Gastroesophageal sphincter (tissue), 4 donors: ENCODE measurements around the gene ARPC1B. TPM values are rescaled to one million over a fixed set of nuclear protein-coding genes. Genes with fewer than 3 reads are reported as not detected.
"Not testable (repeated sequence)": the region's sequence is repeated elsewhere in the genome, so short reads cannot be mapped to it uniquely, and the experiment has no call there.

Experiments
- ATAC-seq: fragments of 150-250 bp; one replicate; pipeline ENCODE4 v1.9.1; 2016; ENCODE audit warnings: mild to moderate bottlenecking, moderate library complexity
- H3K27ac ChIP-seq, 4 donors: fragments of 200-600 bp; sonication (generic) in 3 of 4; 1 replicate in 3 of 4; 2 replicates in 1 of 4; pipeline ENCODE4 v1.5.1; 2016 to 2019
- H3K27me3 ChIP-seq: fragments of 200-600 bp; sonication (generic); one replicate; pipeline ENCODE4 v1.5.1; 2019
- H3K36me3 ChIP-seq, 2 donors: fragments of 200-600 bp; sonication (generic); one replicate each; pipeline ENCODE4 v1.5.1; 2019; ENCODE audit warnings: control low read depth in 1 of 2
- H3K4me1 ChIP-seq, 3 donors: fragments of 200-600 bp; sonication (generic); 1 replicate in 2 of 3; 2 replicates in 1 of 3; pipeline ENCODE4 v1.5.1; 2016 to 2019; ENCODE audit warnings: control low read depth in 2 of 3
- H3K4me3 ChIP-seq, 2 donors: fragments of 200-600 bp; sonication (generic); one replicate each; pipeline ENCODE4 v1.5.1; 2019; ENCODE audit warnings: mild to moderate bottlenecking in 1 of 2, moderate library complexity in 1 of 2
- H3K9me3 ChIP-seq, 3 donors: fragments of 200-600 bp; sonication (generic); one replicate each; pipeline ENCODE4 v1.5.1; 2017 to 2019; ENCODE audit warnings: control low read depth in 2 of 3
- EP300 ChIP-seq: sonication (generic); formaldehyde crosslinking; IDR thresholded peaks from one replicate; pipeline ENCODE4 v1.6.1; 2017; ENCODE audit warnings: antibody characterized with exemption, mild to moderate bottlenecking
- POLR2A ChIP-seq, 2 donors: fragments of 450-650 bp; IDR thresholded peaks; one replicate each; pipeline ENCODE4 v1.6.1; 2017; ENCODE audit warnings: antibody characterized with exemption in 2 of 2, mild to moderate bottlenecking in 2 of 2, moderate library complexity in 1 of 2
- POLR2AphosphoS5 ChIP-seq: sonication (generic); formaldehyde crosslinking; IDR thresholded peaks from one replicate; pipeline ENCODE4 v1.6.1; 2017; ENCODE audit warnings: antibody characterized with exemption
- WGBS, 2 donors: methylation state at CpG; one replicate each; pipeline ENCODE4 v1.1.5; 2018; ENCODE audit warnings: low coverage in 1 of 2; 5-methylcytosine and 5-hydroxymethylcytosine counted together
- total RNA-seq, 4 donors: library from RNA; depleted of rRNA; stranded (reverse); fragments of >200 nt; gene quantifications; one replicate each; pipeline ENCODE4 v1.1.0, GENCODE V29; 2016
- TF ChIP-seq, protein P1 (sequence below), 4 experiments: fragments of 200-600 bp in 2 of 4; fragments of 450-650 bp in 2 of 4; sonication (generic) in 1 of 4; IDR thresholded peaks; one replicate each; pipeline ENCODE4 v1.5.1; 2017 to 2019; ENCODE audit warnings: antibody characterized with exemption in 4 of 4, mild to moderate bottlenecking in 2 of 4, moderate library complexity in 2 of 4

ARPC1B gene
- total RNA-seq, 4 donors from 2014 or later: 69.9 to 158 (median 138) TPM

DNA sequence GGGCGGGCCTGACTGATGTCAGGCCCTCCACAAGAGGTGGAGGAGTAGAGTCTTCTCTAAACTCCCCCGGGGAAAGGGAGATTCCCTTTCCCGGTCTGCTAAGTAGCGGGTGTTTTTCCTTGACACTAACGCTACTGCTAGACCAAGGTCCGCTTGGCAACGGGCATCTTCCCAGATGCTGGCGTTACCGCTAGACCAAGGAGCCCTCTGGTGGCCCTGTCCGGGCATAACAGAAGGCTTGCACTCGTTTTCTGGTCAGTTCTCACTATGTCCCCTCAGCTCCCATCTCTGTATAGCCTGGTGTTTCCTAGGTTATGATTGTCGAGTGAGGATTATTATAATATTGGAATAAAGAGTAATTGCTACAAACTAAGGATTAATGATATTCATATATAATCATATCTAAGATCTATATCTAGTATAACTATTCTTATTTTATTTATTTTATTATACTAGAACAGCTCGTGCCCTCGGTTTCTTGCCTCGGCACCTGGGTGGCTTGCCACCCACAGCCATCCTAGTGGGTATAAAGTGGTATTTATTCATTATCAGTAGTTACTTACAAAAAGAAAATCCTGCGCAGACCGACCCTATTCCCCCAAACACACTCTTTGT is 41.1 kb downstream of the ARPC1B start:
- not testable (repeated sequence) for H3K27ac ChIP-seq, H3K27me3 ChIP-seq, H3K9me3 ChIP-seq, ATAC-seq, H3K4me3 ChIP-seq
- 45 to 59% methylated on average over 10 to 13 of the region's 17 CpGs for WGBS, 2 donors
- TF ChIP-seq, protein P1, sequence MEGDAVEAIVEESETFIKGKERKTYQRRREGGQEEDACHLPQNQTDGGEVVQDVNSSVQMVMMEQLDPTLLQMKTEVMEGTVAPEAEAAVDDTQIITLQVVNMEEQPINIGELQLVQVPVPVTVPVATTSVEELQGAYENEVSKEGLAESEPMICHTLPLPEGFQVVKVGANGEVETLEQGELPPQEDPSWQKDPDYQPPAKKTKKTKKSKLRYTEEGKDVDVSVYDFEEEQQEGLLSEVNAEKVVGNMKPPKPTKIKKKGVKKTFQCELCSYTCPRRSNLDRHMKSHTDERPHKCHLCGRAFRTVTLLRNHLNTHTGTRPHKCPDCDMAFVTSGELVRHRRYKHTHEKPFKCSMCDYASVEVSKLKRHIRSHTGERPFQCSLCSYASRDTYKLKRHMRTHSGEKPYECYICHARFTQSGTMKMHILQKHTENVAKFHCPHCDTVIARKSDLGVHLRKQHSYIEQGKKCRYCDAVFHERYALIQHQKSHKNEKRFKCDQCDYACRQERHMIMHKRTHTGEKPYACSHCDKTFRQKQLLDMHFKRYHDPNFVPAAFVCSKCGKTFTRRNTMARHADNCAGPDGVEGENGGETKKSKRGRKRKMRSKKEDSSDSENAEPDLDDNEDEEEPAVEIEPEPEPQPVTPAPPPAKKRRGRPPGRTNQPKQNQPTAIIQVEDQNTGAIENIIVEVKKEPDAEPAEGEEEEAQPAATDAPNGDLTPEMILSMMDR (IDR thresholded peaks at IDR 0.05): peak in 3 of 4 experiments; percentile 56 to 70 (median 62)
- Histone ChIP-seq H3K36me3 (peaks cover 0 to 100% of the 10 kb centered on the region in 2 donors), H3K4me1 (peaks cover 0 to 13% (median 0%) of the 10 kb centered on the region in 3 donors)

DNA sequence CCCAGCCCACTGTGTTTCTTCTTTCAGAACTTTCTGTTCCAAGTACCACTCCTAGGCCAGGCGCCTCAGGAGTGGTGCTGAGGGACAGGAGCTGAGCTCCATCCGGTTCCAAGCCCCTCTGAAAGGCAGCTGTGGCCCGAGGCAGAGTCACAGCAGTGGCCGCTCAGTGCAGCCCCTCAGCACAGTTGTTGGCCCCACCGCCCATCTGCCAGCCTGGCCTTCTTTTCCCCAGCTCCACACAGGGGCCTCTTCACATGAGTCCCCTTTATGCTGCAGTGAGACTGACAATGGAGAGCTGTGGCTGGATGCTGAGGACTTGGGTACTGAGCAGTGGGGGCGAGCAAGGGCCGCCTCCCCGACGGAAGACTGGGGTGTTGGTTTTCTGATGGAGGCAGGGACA is 43.7 kb downstream of the ARPC1B start:
- ATAC-seq: no peak
- no peak overlapping the region for H3K27ac ChIP-seq
- TF ChIP-seq, protein P1 (IDR thresholded peaks at IDR 0.05): no peak
- TF ChIP-seq POLR2A (IDR thresholded peaks at IDR 0.05) (no peak), POLR2AphosphoS5 (no peak)
- peaks cover 0 to 99% of the 10 kb centered on the region in 2 donors for H3K36me3 ChIP-seq
- WGBS, 2 donors: 77% methylated on average over 5 of the region's 9 CpGs; no CpG with 5 or more reads in 1 of the 2 donors
- no peak overlapping the region for H3K4me3 ChIP-seq
- H3K27me3 ChIP-seq: no peaks in the 10 kb centered on the region
- H3K4me1 ChIP-seq: peaks cover 0 to 9% (median 0%) of the 10 kb centered on the region in 3 donors
- no peaks in the 10 kb centered on the region for H3K9me3 ChIP-seq

DNA sequence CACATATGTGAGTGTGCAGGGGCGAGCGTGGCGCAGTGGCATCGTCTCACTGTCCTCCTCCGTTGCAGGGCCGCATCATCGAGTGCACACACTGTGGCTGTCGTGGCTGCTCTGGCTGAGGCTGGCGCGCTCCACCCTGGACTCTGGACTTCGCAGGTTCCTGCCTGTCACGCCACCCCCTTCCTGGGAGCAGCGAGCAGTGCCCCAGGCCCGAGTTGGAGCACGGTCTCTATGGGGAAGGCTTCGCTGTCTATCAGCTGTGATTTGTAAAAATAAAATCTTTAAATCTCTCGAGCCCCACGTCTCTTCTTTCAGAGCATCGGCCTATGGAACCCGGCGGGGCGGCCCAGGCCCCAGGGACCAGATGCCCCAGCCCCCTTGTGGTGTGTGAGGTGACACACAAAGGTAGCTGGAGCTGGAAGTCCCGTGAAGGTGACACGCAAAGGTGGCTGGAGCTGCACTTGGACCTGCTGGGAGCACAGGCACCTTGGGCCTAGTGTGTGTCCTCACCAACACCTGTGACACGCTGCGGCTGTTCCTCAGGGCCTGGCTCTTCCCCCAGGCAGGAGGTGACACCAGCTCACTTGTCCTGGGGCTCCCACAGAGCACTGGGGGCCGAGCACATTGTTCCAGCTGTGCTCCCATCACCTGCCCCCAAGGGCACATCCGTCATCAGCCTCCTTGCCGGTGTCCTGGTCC is 44.9 kb downstream of the ARPC1B start:
- Histone ChIP-seq H3K27ac (no peak overlapping the region), H3K27me3 (no peaks in the 10 kb centered on the region), H3K9me3 (no peaks in the 10 kb centered on the region), H3K36me3 (peaks cover 0 to 99% of the 10 kb centered on the region in 2 donors), H3K4me3 (no peak overlapping the region), H3K4me1 (peaks cover 0 to 9% (median 0%) of the 10 kb centered on the region in 3 donors)
- no peak for TF ChIP-seq EP300
- no peak for TF ChIP-seq POLR2AphosphoS5
- TF ChIP-seq, protein P1 (IDR thresholded peaks at IDR 0.05): no peak
- no peak for TF ChIP-seq POLR2A (IDR thresholded peaks at IDR 0.05)
- WGBS, 2 donors: 60% methylated on average over 1 of the region's 29 CpGs; no CpG with 5 or more reads in 1 of the 2 donors
- ATAC-seq: no peak

DNA sequence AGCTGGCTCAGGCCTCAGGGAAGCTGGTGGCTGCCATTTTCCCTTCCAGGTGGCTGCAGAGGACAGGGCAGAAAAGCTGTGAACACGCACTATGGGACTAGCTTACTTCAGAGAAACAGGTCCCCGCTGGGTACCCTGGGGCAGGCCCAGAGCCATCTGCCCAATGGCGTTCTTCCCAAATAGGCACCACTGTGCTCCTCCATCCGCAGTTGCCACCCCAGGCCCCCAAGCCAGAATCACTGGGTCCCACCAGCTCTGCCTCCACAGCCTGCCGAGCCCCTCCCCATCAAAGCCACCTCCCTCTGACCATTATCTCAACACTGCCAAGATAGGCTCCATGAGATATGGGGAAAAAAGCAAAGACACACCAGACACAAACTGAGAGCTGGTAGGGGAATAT is 45.7 kb downstream of the ARPC1B start:
- H3K4me3 ChIP-seq: no peak overlapping the region
- TF ChIP-seq POLR2A (IDR thresholded peaks at IDR 0.05): no peak
- TF ChIP-seq, protein P1 (IDR thresholded peaks at IDR 0.05): no peak
- no peaks in the 10 kb centered on the region for H3K27me3 ChIP-seq
- peaks cover 0 to 4% (median 0%) of the 10 kb centered on the region in 3 donors for H3K4me1 ChIP-seq
- no peak for ATAC-seq
- no peak overlapping the region for H3K27ac ChIP-seq
- 60% methylated on average over 1 of the region's 5 CpGs; no CpG with 5 or more reads in 1 of the 2 donors for WGBS, 2 donors
- H3K9me3 ChIP-seq: no peaks in the 10 kb centered on the region
- peaks cover 0 to 99% of the 10 kb centered on the region in 2 donors for H3K36me3 ChIP-seq

DNA sequence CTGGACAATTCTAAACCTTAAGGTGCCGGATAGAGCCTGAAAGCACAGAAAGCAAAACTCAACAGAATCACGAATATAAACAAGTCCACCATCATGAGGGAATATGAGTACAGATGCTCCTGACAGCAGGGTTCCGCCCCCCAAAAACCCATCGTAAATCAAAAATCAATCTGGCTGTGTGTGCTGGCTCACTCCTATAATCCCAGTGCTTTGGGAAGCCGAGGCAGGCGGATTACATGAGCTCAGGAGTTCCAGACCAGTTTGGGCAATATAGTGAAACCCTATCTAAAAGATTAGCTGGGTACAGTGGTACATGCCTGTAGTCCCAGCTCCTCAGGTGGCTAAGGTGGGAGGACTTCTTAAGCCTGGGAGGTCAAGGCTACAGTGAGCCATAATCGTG is 46.5 kb downstream of the ARPC1B start:
- WGBS, 2 donors: 78% methylated on average over 4 of the region's 7 CpGs; no CpG with 5 or more reads in 1 of the 2 donors
- peaks cover 0 to 99% of the 10 kb centered on the region in 2 donors for H3K36me3 ChIP-seq
- H3K27me3 ChIP-seq: no peaks in the 10 kb centered on the region
- no peaks in the 10 kb centered on the region for H3K4me1 ChIP-seq
- H3K27ac ChIP-seq: no peak overlapping the region
- TF ChIP-seq POLR2A (IDR thresholded peaks at IDR 0.05): no peak
- no peak overlapping the region for H3K4me3 ChIP-seq
- H3K9me3 ChIP-seq: no peaks in the 10 kb centered on the region
- no peak for ATAC-seq
